MCF 10A (cell line): ENCODE results near the gene MOSPD3. TPM values are rescaled to one million over a fixed set of nuclear protein-coding genes. Genes with fewer than 3 reads are reported as not detected.

Source experiments
- BruUV-seq: library from RNA; stranded (reverse); fragments of 400-500 nt; replicated peaks from 2 replicates; lab custom pipeline; 2021; lab: Mats Ljungman, UMichigan
- CTCF ChIA-PET: fragments of 300-600 bp; sonication (Branson Sonifier 250); formaldehyde crosslinking; extraction: SDS; loops from one replicate; lab custom pipeline; 2021; ENCODE audit warnings: antibody characterized with exemption, inconsistent platforms; lab: Yijun Ruan, JAX
- POLR2A ChIA-PET: fragments of 300-600, 350-650 bp; sonication (Branson Sonifier 250); formaldehyde crosslinking; extraction: SDS; loops from one replicate; lab custom pipeline; 2020; ENCODE audit warnings: antibody characterized with exemption, inconsistent platforms; lab: Yijun Ruan, JAX
- DNase-seq: peaks from one replicate; pipeline ENCODE4 v3.0.0-alpha.2; 2018; ENCODE audit not compliant: unreplicated experiment
- H3K27ac Mint-ChIP-seq: one replicate; pipeline ENCODE4 v1.8.0; 2022; ENCODE audit warnings: mild to moderate bottlenecking, low read depth, mixed read lengths; ENCODE audit not compliant: unreplicated experiment
- H3K27me3 Mint-ChIP-seq: one replicate; pipeline ENCODE4 v1.8.0; 2022; ENCODE audit warnings: mixed read lengths; ENCODE audit not compliant: insufficient read depth, unreplicated experiment
- H3K36me3 Mint-ChIP-seq: one replicate; pipeline ENCODE4 v1.8.0; 2022; ENCODE audit warnings: mild to moderate bottlenecking, moderate library complexity, mixed read lengths; ENCODE audit not compliant: insufficient read depth, unreplicated experiment
- H3K4me1 Mint-ChIP-seq: one replicate; pipeline ENCODE4 v1.8.0; 2022; ENCODE audit warnings: mixed read lengths; ENCODE audit not compliant: insufficient read depth, unreplicated experiment
- H3K4me3 Mint-ChIP-seq: one replicate; pipeline ENCODE4 v1.8.0; 2022; ENCODE audit warnings: mild to moderate bottlenecking, moderate library complexity, mixed read lengths; ENCODE audit not compliant: unreplicated experiment
- H3K9me3 Mint-ChIP-seq: one replicate; pipeline ENCODE4 v1.8.0; 2022; ENCODE audit warnings: mixed read lengths; ENCODE audit not compliant: unreplicated experiment
- intact Hi-C: fragments of 100-400 bp; cut with micrococcal nuclease; formaldehyde crosslinking; loops from 2 replicates; pipeline ENCODE4 v1.14.1; 2022
- total RNA-seq: library from RNA; stranded (reverse); gene quantifications from 2 replicates; pipeline ENCODE4 v1.2.3, GENCODE V29; 2022
- TF ChIP-seq, protein P1 (sequence below): fragments of 200-600 bp; IDR thresholded peaks from one replicate; pipeline ENCODE4 v1.8.0; 2022; ENCODE audit warnings: antibody characterized with exemption, mild to moderate bottlenecking; ENCODE audit not compliant: unreplicated experiment

The MOSPD3 gene
- total RNA-seq, 1 experiment from 2014 or later = 7.4 TPM

DNA sequence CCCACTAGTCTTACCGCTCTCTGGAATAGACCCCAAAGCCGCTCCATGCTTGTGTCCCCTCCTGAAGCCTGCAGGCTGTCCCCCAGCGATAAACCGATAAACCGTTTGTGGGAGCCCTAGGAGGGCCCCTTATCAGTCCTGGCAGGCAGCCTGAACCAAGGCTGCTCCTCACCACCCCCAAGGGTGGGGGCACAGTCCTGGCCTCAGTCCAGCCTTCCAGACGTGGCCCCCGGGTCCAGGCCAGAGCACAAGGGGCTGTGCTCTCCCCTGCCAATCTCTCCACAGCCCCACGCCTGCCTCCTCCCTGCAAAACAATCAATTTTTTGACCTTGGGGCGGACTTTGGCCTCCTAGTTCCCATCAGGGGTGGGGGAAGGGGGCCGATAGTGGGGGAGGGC lies 29.1 kb downstream of the MOSPD3 start, which contains the start of gene TFR2:
TSS of gene TFR2 (minus strand) at position 90 of the 397 bp plus-strand sequence. CDS start at position 47, 43 bp downstream.
- CTCF ChIA-PET = interaction anchor here (0.5 kb wide), 1 partner anchor 143 kb away, joined by 3 read pairs; no protein-coding TSS in a partner anchor
- POLR2A ChIA-PET = no interaction called here
- no peak for DNase-seq
- H3K4me1 Mint-ChIP-seq = no peaks in the 10 kb centered on the region
- H3K36me3 Mint-ChIP-seq = peaks cover 5% of the 10 kb centered on the region
- no peak within 1 kb of the TSS for H3K27ac Mint-ChIP-seq
- BruUV-seq = no TSS peak
- intact Hi-C loops = no loop called here
- H3K4me3 Mint-ChIP-seq = no peak within 1 kb of the TSS
- TF ChIP-seq, protein P1, sequence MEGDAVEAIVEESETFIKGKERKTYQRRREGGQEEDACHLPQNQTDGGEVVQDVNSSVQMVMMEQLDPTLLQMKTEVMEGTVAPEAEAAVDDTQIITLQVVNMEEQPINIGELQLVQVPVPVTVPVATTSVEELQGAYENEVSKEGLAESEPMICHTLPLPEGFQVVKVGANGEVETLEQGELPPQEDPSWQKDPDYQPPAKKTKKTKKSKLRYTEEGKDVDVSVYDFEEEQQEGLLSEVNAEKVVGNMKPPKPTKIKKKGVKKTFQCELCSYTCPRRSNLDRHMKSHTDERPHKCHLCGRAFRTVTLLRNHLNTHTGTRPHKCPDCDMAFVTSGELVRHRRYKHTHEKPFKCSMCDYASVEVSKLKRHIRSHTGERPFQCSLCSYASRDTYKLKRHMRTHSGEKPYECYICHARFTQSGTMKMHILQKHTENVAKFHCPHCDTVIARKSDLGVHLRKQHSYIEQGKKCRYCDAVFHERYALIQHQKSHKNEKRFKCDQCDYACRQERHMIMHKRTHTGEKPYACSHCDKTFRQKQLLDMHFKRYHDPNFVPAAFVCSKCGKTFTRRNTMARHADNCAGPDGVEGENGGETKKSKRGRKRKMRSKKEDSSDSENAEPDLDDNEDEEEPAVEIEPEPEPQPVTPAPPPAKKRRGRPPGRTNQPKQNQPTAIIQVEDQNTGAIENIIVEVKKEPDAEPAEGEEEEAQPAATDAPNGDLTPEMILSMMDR = no peak
- H3K9me3 Mint-ChIP-seq = no peaks in the 10 kb centered on the region
- H3K27me3 Mint-ChIP-seq = peaks cover 25% of the 10 kb centered on the region

DNA sequence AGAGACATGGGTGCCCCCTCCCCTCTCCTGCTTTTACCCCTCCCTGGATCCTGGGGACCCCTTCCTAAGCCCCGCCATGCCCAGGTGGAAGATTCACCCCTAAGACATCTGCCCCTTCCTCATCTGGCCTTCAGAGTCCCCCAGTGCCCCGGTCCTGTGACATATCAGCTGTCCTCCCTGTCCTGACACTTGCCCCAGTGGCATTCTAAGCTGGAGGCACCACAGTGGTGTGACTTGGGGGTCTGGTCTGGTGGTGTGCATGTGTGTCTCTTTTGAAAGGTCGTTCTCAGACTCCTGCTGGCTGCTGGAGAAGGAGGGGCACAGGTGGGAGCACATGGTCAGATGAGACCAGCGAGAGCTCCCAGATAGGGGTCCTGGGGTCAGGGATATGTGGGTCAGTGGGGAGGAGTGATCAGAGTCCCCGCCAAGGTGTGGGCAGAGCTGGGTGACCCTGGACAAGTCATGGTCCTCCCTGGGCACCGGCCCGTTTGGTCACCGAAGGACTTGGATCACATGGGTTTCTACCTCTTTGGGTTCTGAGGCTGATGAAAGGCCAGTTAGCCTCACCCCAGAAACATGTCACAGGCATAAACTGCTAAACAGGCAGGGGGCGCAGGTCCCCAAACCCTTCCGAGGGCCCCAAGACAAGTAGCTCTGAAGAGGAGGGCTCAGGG lies 29.7 kb downstream of the MOSPD3 start:
- intact Hi-C loops = no loop called here
- Mint-ChIP-seq H3K27ac (no peak overlapping the region), H3K4me3 (no peak overlapping the region), H3K36me3 (no peaks in the 10 kb centered on the region), H3K4me1 (no peaks in the 10 kb centered on the region), H3K9me3 (no peaks in the 10 kb centered on the region), H3K27me3 (peaks cover 21% of the 10 kb centered on the region)
- POLR2A ChIA-PET = no interaction called here
- DNase-seq = no peak
- no TSS peak for BruUV-seq
- TF ChIP-seq, protein P1 = no peak
- CTCF ChIA-PET = interaction anchor here (0.5 kb wide), 2 partner anchors 143 to 173 kb away, joined by 3 to 4 read pairs; no protein-coding TSS in a partner anchor

DNA sequence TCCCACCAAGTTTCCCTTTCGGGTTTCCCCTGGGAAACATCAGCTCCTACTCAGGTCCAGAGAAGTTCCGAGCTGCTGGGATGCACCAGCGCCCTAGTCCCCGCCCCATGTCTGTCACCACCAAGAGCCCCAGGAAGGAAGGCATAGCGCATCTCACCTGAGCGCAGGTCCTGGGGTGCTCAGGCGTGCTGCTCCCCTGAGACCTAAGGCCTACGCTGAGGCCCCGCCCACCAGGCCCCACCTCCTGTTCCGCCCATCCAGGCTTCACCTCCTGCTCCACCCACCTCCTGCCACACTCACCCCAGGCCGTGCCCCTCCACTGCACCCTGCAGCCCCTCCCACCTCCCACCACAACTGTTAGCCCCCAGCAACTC lies 30.2 kb downstream of the MOSPD3 start:
- intact Hi-C loops = no loop called here
- CTCF ChIA-PET = interaction anchor here (0.5 kb wide), 1 partner anchor 174 kb away, joined by 4 read pairs; no protein-coding TSS in a partner anchor
- H3K36me3 Mint-ChIP-seq = no peaks in the 10 kb centered on the region
- H3K4me1 Mint-ChIP-seq = no peaks in the 10 kb centered on the region
- H3K27ac Mint-ChIP-seq = no peak overlapping the region
- no peak for DNase-seq
- no TSS peak for BruUV-seq
- H3K27me3 Mint-ChIP-seq = peaks cover 19% of the 10 kb centered on the region
- no peak overlapping the region for H3K4me3 Mint-ChIP-seq
- no peaks in the 10 kb centered on the region for H3K9me3 Mint-ChIP-seq
- TF ChIP-seq, protein P1 = no peak
- POLR2A ChIA-PET = no interaction called here

DNA sequence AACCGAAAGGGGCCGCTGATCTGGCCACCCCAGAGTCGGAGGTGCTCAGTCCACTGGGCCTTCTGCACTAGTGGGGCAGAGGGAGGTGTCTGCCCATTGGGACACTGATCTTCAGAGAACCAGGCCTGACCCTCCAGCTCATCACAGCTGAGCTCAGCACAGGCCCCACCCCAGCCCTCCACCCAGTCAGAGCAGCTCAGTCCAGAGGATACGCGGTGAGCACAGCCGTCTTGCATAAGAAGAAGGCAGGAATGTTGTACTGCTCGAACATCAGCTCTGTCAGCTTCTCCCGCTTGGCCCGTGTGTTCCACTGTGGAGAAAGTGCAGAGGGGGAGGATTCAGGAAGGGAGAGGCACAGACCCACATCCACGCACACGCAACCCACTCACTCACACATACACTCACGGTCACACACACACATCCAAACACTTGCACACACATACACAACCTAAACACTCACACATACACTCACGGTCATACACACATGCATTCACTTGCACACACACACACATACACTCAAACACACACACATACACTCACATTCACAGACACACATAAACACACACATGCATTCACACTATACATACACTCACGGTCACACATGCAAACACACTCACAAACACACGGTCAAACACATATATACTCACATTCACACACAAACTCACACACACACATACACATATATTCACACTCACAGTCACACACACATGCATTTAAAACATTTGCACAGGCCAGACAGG lies 37.7 kb downstream of the MOSPD3 start:
- ChIA-PET CTCF (interaction anchor here (0.8 kb wide), 1 partner anchor 1280 kb away, joined by 3 read pairs; no protein-coding TSS in a partner anchor), POLR2A (interaction anchor here (1.4 kb wide), 1 partner anchor 38 kb away, joined by 5 read pairs; the partner anchor contains the start of gene MOSPD3)
- Mint-ChIP-seq H3K4me3 (no peak overlapping the region), H3K4me1 (no peaks in the 10 kb centered on the region), H3K27me3 (peaks cover 25% of the 10 kb centered on the region), H3K27ac (no peak overlapping the region), H3K36me3 (no peaks in the 10 kb centered on the region), H3K9me3 (no peaks in the 10 kb centered on the region)
- TF ChIP-seq, protein P1 = no peak
- no TSS peak for BruUV-seq
- intact Hi-C loops = no loop called here
- no peak for DNase-seq
